T follicular helper cell (primary cell): ENCODE results near the gene PRSS36.
"Not testable (repeated sequence)": the region's sequence is repeated elsewhere in the genome, so short reads cannot be mapped to it uniquely, and the experiment has no call there.

Experiments
- DNase-seq: peaks from one replicate; pipeline ENCODE4 v3.0.0-alpha.2; 2020; ENCODE audit warnings: low read depth

PRSS36 gene

GRCh38 chr16:31183432-31184428 is 33.9 kb upstream of the PRSS36 start:
- DNase-seq = no peak

GRCh38 chr16:31182391-31182790 is 32.5 kb upstream of the PRSS36 start:
- no peak for DNase-seq

DNA sequence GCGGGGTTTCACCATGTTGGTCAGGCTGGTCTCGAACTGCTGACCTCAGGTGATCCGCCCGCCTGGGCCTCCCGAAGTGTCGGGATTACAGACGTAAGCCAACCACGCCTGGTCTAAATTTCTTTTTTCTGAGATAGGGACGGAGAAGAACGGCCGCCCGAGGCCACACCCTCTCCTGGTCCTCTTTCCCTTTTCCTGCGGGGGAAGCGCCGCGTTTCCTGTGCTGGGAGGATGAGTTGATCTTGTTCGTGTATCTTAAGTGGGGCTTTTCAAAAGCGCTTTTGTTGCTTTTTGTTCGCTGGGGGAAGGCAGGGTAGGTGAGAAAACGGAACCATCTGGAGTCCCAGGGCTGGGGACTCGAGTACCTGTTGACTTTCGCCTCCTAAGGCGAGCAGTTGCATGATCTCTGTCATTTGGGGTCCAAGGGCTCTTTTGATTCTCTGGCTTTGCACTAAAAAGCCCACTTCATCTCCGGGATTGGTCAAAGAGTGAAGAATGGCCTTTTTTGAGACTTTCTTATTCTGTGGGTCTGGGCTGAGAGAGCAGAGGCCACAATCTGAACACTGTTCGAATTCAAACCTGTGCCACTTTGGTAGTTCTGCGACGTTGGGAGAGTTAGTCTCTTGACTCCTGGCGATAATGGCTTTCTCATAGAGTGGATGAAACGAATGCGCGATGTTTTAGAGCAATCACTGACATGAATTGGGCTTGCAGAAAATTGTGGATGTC is 31.4 kb upstream of the PRSS36 start:
- DNase-seq = no peak

GRCh38 chr16:31179747-31180459 is 30.0 kb upstream of the PRSS36 start, which contains the start of gene FUS:
FUS (plus strand) TSS chr16:31180139; CDS start chr16:31180215, 76 bp downstream.
- peak; percentile 88 for DNase-seq

DNA sequence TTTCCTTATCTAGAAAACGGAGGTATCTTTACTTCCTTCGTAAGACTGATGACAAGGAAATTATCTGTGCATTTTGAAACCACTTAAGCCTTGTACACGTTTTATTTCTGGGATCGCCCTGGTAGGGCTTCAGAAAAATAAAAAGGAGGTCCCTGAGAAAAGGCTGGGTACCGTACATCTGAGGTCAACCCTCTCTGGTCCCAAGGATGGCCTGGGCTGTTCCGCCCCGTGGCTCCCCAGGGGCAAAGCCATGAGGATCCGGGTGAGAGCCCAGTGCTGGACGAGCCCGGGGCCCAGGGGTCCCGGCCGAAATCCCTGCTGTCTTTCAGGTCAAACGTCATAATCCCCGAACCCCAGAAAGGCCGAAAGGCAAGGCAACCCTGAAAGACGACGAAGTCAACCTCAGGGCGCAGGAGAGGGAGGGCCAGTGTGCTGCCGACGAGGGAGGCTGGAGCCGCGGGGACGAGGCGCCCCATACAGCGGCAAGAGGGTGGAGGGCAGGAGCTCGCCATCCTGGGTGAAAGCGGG is 29.4 kb upstream of the PRSS36 start:
- DNase-seq = no peak

DNA sequence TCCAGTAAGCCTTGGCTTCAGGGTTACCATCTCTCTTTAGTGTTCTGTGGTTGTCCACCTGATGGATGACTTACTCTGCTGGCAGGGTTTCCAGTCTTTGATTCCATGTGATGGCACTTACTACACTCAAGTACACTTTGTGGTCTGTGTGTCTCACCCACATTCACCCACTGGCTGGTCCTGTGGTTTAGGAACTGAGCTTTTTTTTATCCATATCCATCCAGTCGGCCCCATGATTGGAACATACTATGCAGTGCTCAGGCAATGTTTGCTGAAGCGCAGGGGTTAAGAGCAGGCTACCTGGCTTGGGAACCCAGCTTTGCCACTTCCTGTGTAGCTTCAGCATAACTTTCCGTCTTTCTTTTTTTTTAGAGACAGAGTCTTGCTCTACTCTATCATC is 27.3 kb upstream of the PRSS36 start:
- peak; percentile 30 for DNase-seq

- not testable (repeated sequence) for DNase-seq
These were observed 20.2 kb upstream of the PRSS36 start for GRCh38 chr16:31170048-31170447.

GRCh38 chr16:31168848-31169247 is 19.0 kb upstream of the PRSS36 start:
- DNase-seq = no peak

- DNase-seq = no peak
These were observed 17.4 kb upstream of the PRSS36 start for GRCh38 chr16:31167315-31167714.

DNA sequence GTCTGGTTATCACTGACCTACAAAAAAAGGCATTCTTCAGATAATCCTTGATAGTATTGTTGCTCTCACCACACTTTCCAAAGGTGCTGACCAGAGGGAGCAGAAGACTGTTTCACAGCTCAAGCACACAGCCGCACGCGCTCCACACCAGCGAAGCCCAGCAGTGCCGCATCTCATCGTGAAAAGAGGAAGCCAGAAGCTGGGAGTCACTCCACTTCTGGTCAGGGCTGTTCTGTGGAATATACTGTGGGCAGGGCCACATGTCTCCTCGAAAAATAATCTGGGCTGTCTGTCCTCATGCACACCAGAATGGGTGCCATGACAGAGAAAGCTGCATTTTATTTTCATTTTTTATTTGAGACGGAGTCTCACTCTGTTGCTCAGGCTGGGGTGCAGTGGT is 7.3 kb upstream of the PRSS36 start:
- no peak for DNase-seq

DNA sequence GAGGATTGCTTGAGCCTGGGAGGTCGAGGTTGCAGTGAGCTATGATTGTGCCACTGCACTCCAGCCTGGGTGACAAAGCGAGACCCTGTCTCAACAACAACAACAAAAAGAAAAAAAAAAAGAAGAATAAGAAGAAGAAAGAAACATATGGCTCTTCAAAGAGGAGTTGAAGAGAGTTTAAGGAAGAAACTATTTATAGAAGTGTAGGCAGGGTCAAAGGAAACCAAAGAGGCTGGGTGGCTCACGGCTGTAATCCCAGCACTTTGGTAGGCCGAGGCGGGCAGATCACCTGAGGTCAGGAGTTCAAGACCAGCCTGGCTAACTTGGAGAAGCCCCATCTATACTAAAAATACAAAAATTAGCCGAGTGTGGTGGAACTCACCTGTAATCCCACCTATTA is 1.1 kb upstream of the PRSS36 start:
- DNase-seq = not testable (repeated sequence)

DNA sequence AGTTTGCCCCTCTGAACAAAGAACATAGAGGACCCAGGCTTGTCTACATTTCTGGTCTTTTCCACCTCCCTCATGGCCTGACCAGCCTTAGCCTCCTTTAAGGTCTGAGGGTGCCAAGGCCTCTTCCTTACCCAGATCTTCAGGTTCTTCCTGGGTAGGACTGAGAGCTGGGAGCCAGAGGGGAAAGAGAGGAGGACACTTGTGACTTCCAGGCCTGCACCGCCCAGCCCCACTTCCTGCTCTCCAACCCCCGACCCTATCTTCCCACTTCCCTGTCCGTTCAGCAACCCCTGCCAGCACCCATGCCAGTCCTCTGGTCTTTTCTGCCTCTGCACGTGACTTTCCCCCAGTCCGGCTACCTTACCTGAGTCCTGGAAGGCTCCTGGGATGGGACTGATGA is 534 bp downstream of the PRSS36 start:
- no peak for DNase-seq

DNA sequence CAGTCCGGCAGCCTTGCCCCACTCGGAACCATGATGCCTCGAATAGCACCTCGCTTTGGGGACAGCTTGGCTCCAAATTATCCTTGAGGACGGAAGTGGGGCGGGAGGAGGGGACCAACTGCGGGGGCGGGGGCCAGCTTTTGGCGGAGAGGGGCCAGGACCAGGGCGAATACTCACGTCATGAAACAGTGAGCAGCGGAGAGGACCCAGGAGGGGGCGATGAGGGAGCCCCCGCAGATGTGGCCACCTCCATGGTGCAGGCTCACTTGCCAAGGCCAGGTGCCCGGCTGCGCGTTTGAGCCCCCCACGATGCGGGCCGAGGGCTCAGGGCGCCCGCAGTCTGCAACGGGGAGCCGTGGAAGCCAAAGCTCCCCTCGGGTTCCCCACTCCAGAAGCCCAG is 970 bp downstream of the PRSS36 start:
- no peak for DNase-seq

DNA sequence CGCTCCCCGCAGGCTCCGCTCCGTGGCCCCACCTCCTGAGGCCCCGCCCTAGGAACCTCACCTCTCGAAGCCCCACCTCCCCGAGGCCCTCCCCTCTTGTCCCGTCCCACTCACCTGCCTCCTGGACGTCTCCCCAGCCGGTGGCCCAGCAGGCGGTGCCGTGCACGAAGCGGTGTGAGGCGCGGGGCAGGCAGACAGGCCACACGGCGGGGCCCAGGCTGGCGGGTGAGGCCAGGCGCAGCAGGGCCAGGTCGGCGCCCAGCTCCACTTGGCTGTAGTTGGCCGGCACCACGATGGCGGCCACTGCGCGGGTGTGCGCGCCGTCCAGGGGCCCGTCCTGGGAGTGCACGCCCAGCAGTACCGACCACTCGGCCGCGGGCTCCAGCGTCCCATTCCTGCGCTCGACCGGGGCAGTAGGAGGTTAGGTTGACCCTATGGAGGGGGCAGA is 1.6 kb downstream of the PRSS36 start:
- DNase-seq = no peak

GRCh38 chr16:31147574-31147973 is 2.3 kb downstream of the PRSS36 start:
- DNase-seq = no peak

- DNase-seq = no peak
These were observed 4.4 kb downstream of the PRSS36 start for GRCh38 chr16:31145398-31145990.

- not testable (repeated sequence) for DNase-seq
These were observed 5.4 kb downstream of the PRSS36 start for GRCh38 chr16:31144418-31144817.

DNA sequence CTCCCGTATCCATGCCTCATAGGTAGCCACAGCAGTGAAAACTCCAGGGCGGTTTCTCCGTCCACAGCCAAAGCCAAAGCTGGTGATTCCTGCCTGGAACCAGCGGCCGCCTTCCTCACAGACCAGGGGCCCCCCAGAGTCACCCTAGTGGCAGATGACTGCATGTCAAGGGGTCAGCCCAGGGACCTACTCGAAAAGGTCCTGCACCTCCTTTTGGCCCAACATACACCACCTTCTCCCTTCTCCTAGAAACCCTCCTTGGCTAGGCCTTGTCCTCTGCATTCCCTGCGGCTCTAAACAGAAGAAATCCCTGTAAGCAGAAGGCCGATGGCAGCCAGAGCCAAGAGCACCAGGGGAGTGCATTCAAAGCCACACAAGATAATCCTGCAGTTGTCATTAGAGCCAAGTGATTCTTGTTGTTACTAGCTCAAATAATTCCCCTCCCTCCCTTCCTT is 6.1 kb downstream of the PRSS36 start:
- DNase-seq = no peak

GRCh38 chr16:31143011-31143693 is 6.7 kb downstream of the PRSS36 start:
- DNase-seq = no peak

DNA sequence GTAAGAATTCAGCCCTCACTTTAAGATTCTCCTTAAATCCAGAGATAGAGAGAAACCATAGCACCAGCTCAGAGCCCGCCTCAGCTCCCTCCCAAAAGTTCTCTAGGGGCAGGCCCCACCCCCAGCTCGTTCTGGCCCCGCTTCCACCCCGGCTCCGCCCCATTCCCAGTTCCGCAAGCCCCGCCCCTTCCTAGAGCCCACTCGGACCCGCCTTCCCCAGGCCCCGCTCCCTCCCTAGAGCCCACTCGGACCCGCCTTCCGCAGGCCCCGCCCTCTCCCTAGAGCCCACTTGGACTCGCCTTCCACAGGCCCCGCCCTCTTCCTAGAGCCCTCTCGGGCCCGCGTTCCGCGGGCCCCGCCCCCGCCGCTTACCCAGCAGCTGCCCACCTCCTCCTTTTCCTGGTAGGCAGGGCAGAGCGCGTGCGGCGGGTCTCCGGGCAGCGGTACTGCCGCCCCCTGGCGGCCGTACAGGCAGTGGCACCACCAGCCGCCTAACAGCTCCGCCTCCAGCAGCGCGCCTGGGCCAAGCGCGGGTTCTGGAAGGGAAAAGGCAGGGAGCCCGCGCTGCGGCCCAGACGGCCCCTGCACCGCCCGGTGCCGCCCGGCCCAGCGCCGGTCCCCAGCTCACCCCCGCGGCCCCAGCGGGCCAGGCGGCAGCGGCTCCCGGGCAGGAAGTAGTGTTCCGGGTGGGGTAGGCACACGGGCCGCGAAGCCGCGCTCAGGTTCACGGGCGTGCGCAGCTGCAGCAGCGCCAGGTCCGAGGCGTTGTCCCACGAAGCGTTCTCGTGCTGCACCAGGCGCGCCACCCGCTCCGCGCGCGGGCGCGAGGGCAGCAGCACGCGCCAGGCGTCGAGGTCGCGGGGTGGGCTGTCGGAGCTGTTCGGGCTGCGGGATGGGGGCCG is 7.5 kb downstream of the PRSS36 start:
- peak; percentile 90 for DNase-seq
